Ishikawa (cell line): ENCODE measurements around the gene CBLB.

Experiments
- CEBPB ChIP-seq: IDR thresholded peaks from 2 replicates; pipeline ENCODE4 v1.6.1; 2012
- CREB1 ChIP-seq: IDR thresholded peaks from 2 replicates; pipeline ENCODE4 v1.6.1; 2012; ENCODE audit warnings: low read depth
- EGR1 ChIP-seq: IDR thresholded peaks from 2 replicates; pipeline ENCODE4 v1.6.1; 2012
- EP300 ChIP-seq: IDR thresholded peaks from 2 replicates; pipeline ENCODE4 v1.6.1; 2012; ENCODE audit warnings: borderline replicate concordance
- FOXM1 ChIP-seq: IDR thresholded peaks from 2 replicates; pipeline ENCODE4 v1.6.1; 2012; ENCODE audit warnings: low read depth, borderline replicate concordance
- NFIC ChIP-seq: IDR thresholded peaks from 2 replicates; pipeline ENCODE4 v1.6.1; 2012
- RAD21 ChIP-seq: IDR thresholded peaks from 2 replicates; pipeline ENCODE4 v1.6.1; 2012; ENCODE audit warnings: low read depth
- TAF1 ChIP-seq: IDR thresholded peaks from 2 replicates; pipeline ENCODE4 v1.6.1; 2012; ENCODE audit warnings: low read depth, mild to moderate bottlenecking
- TCF12 ChIP-seq: IDR thresholded peaks from 2 replicates; pipeline ENCODE4 v1.6.1; 2012; ENCODE audit warnings: low read depth
- TEAD4 ChIP-seq: IDR thresholded peaks from 2 replicates; pipeline ENCODE4 v1.6.1; 2012
- USF1 ChIP-seq: IDR thresholded peaks from 2 replicates; pipeline ENCODE4 v1.6.1; 2012
- YY1 ChIP-seq: IDR thresholded peaks from 2 replicates; pipeline ENCODE4 v1.6.1; 2012; ENCODE audit warnings: low read depth
- ZBTB7A ChIP-seq: IDR thresholded peaks from 2 replicates; pipeline ENCODE4 v1.6.1; 2012; ENCODE audit warnings: low read depth
- TF ChIP-seq, protein P1 (sequence below): IDR thresholded peaks from 2 replicates; pipeline ENCODE4 v1.6.1; 2012
- TF ChIP-seq, protein P2 (sequence below): IDR thresholded peaks from 2 replicates; pipeline ENCODE4 v1.6.1; 2012; ENCODE audit warnings: low read depth, mild to moderate bottlenecking

Gene CBLB

DNA sequence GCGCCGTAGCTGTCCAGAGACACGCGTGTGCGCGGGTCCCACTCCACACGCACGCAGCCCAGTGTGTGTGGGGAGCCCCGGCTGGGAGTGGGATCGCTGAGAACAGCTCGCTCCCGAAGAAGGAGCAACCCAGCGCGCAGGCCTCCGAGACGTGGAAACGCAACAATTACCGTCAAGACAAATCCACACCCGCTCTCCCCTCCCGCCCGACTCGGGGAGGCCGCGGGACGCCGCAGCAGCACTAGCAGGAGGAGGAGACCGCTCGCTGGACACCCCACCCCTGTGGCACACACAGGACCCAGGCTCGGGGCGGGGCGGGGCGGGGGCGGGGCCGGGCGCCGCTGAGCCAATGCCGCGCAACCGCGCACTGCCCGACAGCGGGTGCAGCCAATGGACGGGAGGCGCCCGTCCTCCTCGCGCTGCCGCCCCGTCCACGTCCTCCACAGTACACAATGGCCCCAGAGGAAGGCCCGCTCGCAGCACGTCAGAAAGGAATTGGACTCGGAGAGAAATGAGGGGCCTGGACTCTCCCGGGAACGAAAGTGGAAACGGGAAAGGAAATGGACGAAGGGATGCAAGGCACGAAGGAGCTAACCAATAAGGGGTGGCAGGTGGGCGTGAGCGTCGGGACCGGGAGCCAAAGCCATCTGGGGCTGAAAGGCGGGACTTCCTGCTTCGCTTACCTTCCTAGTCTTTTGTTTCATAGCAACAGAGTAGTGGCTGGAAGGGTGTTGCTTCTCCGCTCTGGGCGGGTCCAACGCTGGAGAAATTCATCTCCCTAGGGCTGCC is at the start of gene CBLB:
TSS of gene CBLB (minus strand) at position 271 of the 789 bp plus-strand sequence. CDS start 1,435 bp downstream, outside the sequence.
- TF ChIP-seq, protein P1, sequence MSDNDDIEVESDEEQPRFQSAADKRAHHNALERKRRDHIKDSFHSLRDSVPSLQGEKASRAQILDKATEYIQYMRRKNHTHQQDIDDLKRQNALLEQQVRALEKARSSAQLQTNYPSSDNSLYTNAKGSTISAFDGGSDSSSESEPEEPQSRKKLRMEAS, result peak; percentile 59
- no peak for TF ChIP-seq CREB1
- TF ChIP-seq EGR1, result no peak
- TF ChIP-seq TEAD4, result no peak
- TF ChIP-seq, protein P2, sequence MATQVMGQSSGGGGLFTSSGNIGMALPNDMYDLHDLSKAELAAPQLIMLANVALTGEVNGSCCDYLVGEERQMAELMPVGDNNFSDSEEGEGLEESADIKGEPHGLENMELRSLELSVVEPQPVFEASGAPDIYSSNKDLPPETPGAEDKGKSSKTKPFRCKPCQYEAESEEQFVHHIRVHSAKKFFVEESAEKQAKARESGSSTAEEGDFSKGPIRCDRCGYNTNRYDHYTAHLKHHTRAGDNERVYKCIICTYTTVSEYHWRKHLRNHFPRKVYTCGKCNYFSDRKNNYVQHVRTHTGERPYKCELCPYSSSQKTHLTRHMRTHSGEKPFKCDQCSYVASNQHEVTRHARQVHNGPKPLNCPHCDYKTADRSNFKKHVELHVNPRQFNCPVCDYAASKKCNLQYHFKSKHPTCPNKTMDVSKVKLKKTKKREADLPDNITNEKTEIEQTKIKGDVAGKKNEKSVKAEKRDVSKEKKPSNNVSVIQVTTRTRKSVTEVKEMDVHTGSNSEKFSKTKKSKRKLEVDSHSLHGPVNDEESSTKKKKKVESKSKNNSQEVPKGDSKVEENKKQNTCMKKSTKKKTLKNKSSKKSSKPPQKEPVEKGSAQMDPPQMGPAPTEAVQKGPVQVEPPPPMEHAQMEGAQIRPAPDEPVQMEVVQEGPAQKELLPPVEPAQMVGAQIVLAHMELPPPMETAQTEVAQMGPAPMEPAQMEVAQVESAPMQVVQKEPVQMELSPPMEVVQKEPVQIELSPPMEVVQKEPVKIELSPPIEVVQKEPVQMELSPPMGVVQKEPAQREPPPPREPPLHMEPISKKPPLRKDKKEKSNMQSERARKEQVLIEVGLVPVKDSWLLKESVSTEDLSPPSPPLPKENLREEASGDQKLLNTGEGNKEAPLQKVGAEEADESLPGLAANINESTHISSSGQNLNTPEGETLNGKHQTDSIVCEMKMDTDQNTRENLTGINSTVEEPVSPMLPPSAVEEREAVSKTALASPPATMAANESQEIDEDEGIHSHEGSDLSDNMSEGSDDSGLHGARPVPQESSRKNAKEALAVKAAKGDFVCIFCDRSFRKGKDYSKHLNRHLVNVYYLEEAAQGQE, result 0 out of 2 replicates have a peak, but pooled peaks have one; percentile 18
- no peak for TF ChIP-seq RAD21
- TF ChIP-seq FOXM1, result no peak
- no peak for TF ChIP-seq NFIC
- TF ChIP-seq CEBPB, result no peak
- TF ChIP-seq YY1, result peak; percentile 70
- TF ChIP-seq USF1, result no peak
- no peak; the same call in 1 of the 2 replicates for TF ChIP-seq EP300
- TF ChIP-seq TCF12, result peak; percentile 8; the same call in 1 of the 2 replicates
- TF ChIP-seq ZBTB7A, result peak; percentile 69
- TF ChIP-seq TAF1, result peak; percentile 26; the same call in 1 of the 2 replicates

- no peak for TF ChIP-seq FOXM1
- TF ChIP-seq, protein P1, result no peak
These were observed 48.0 kb upstream of the CBLB start for GRCh38 chr3:105916767-105917166.

DNA sequence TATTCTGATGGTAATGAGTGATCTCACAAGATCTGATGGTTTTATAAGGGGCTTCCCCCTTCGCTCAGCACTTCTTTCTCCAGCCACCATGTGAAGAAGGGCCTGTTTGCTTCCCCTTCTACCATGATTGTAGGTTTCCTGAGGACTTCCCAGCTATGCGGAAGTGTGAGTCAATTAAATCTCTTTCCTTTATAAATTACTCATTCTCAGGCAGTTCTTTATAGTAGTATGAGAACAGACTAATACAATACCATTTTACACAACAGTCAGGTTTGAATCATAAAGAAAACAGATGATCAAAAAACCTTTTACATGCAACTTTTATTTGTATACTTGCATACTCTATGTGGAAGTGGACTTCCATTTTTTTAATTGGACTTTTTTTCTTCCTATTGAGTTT is 46.7 kb upstream of the CBLB start:
- no peak for TF ChIP-seq EP300

- TF ChIP-seq RAD21 (no peak), YY1 (no peak), TEAD4 (no peak), ZBTB7A (no peak)
- TF ChIP-seq, protein P1, result no peak
These were observed 44.8 kb upstream of the CBLB start for GRCh38 chr3:105913616-105914015.

- TF ChIP-seq CREB1 (no peak), USF1 (no peak), YY1 (no peak)
These were observed 44.1 kb upstream of the CBLB start for GRCh38 chr3:105912891-105913290.

- TF ChIP-seq, protein P2, result no peak
- TF ChIP-seq TEAD4 (no peak), USF1 (no peak), EP300 (no peak), YY1 (no peak), ZBTB7A (no peak)
- TF ChIP-seq, protein P1, result no peak
These were observed 42.7 kb upstream of the CBLB start for GRCh38 chr3:105911496-105911895.
